Right lobe of liver (tissue), 6 donors: Measurements from ENCODE around the gene SPRR2G. TPM values are rescaled to one million over a fixed set of nuclear protein-coding genes. Genes with fewer than 3 reads are reported as not detected.

Source experiments
- ATAC-seq, 4 donors: fragments of 200-7000 bp; cut with Tn5 transposase; one replicate each; pipeline ENCODE4 v1.9.1; 2020; ENCODE audit warnings: mild to moderate bottlenecking in 4 of 4, moderate library complexity in 4 of 4
- DNase-seq, 3 donors: peaks; one replicate each; pipeline ENCODE4 v3.0.0-alpha.2; 2020
- H3K27ac ChIP-seq, 3 donors: fragments of 200-600 bp; one replicate each; pipeline ENCODE4 v1.8.0; 2022
- H3K27me3 ChIP-seq, 2 donors: fragments of 200-600 bp; one replicate each; pipeline ENCODE4 v1.8.0; 2022
- H3K36me3 ChIP-seq, 4 donors: fragments of 200-600 bp; sonication (generic) in 1 of 4; one replicate each; pipeline versions ENCODE4 v1.5.1 to v1.8.0; 2017 to 2022; ENCODE audit warnings: control low read depth in 1 of 4
- H3K4me1 ChIP-seq, 4 donors: fragments of 200-600 bp; sonication (generic) in 1 of 4; one replicate each; pipeline versions ENCODE4 v1.5.1 to v1.8.0; 2017 to 2022; ENCODE audit warnings: control low read depth in 1 of 4
- H3K4me3 ChIP-seq, 3 donors: fragments of 200-600 bp; one replicate each; pipeline ENCODE4 v1.8.0; 2022
- H3K9me3 ChIP-seq, 4 donors: fragments of 200-600 bp; sonication (generic) in 1 of 4; one replicate each; pipeline versions ENCODE4 v1.5.1 to v1.8.0; 2017 to 2022; ENCODE audit warnings: control low read depth in 1 of 4
- POLR2A ChIP-seq: fragments of 450-650 bp; IDR thresholded peaks from one replicate; pipeline ENCODE4 v1.6.1; 2017; ENCODE audit warnings: antibody characterized with exemption, mild to moderate bottlenecking
- WGBS: methylation state at CpG from one replicate; pipeline ENCODE4 v1.1.6; 2018; ENCODE audit warnings: low coverage, low lambda C conversion rate; ENCODE audit not compliant: insufficient coverage; ENCODE audit errors: missing lambda C conversion rate; 5-methylcytosine and 5-hydroxymethylcytosine counted together
- intact Hi-C, 2 donors: fragments of 100-400 bp; cut with DNase I; formaldehyde crosslinking; loops; one replicate each; pipeline versions ENCODE4 v1.11.2 to v1.14.1; 2022
- small RNA-seq, 2 experiments: library from RNA; depleted of rRNA; stranded (forward); fragments of <200 nt; gene quantifications; one replicate each; pipeline ENCODE3, GENCODE V24; 2016
- total RNA-seq, 6 experiments: library from RNA; depleted of rRNA in 2 of 6; stranded (reverse); fragments of >200 nt in 2 of 6; fragmentation: NEBNext Ultra II Directional in 3 of 6; extraction: Animal tissue kit (Norgen Biotek cat#: 25700) in 3 of 6; gene quantifications; one replicate each; pipeline versions ENCODE4 v1.1.0 to v1.2.4, GENCODE V29; 2016 to 2023
- TF ChIP-seq, protein P1 (sequence below), 4 donors: fragments of 200-600 bp in 3 of 4; fragments of 450-650 bp in 1 of 4; IDR thresholded peaks; one replicate each; pipeline versions ENCODE4 v1.5.1 to v1.8.0; 2016 to 2022; ENCODE audit warnings: antibody characterized with exemption in 4 of 4, mild to moderate bottlenecking in 2 of 4
- donor health status: DM: no; HTN: yes; CAD: no.
- donor health status: DM: no; HTN: no; CAD: no.
- donor health status: DM: no; HTN: no; CAD: no.
- donor health status: DM: no; HTN: yes; CAD: no.
- donor health status: DM: no; HTN: yes; CAD: no.

Gene SPRR2G
- total RNA-seq, 6 experiments from 2014 or later, result not detected

DNA sequence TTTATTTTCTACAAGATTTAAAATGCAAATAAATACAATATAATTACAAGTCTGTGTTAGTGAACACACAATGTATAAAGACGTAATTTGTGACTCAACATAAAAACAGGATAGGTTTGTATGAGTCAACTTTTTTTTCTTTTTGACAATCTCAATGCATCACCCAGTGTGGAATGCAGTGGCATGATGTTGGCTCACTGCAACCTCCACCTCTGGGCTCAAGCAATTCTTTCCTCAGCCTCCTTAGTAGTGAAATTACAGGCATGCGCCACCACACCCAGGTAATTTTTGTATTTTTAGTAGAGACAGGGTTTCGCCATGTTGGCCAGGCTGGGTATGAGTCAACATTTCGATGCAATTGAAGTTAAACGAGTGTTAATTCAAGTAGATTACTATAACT lies 50.4 kb downstream of the SPRR2G start:
- intact Hi-C loops, result no loop called here
- 71% methylated on average over 5 of the region's 5 CpGs for WGBS
- H3K4me3 ChIP-seq, result no peak overlapping the region

More for the DNA sequence above, 50.4 kb downstream of the SPRR2G start:
- Histone ChIP-seq H3K9me3 (no peaks in the 10 kb centered on the region), H3K4me1 (no peaks in the 10 kb centered on the region), H3K27me3 (no peaks in the 10 kb centered on the region), H3K27ac (no peak overlapping the region), H3K36me3 (no peaks in the 10 kb centered on the region)
- TF ChIP-seq POLR2A, result no peak
- TF ChIP-seq, protein P1, sequence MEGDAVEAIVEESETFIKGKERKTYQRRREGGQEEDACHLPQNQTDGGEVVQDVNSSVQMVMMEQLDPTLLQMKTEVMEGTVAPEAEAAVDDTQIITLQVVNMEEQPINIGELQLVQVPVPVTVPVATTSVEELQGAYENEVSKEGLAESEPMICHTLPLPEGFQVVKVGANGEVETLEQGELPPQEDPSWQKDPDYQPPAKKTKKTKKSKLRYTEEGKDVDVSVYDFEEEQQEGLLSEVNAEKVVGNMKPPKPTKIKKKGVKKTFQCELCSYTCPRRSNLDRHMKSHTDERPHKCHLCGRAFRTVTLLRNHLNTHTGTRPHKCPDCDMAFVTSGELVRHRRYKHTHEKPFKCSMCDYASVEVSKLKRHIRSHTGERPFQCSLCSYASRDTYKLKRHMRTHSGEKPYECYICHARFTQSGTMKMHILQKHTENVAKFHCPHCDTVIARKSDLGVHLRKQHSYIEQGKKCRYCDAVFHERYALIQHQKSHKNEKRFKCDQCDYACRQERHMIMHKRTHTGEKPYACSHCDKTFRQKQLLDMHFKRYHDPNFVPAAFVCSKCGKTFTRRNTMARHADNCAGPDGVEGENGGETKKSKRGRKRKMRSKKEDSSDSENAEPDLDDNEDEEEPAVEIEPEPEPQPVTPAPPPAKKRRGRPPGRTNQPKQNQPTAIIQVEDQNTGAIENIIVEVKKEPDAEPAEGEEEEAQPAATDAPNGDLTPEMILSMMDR (IDR thresholded peaks at IDR 0.05), result no peak
- no peak for ATAC-seq
- DNase-seq, result no peak

Small RNA genes lying within 50 kb of the gene (small RNA-seq; reads per million reads assigned to genes)
- 0 reads per million in 2 experiments for gene SPRR2C

Other genes with a start within 250 kb of the SPRR2G start
- gene IVL, start 242.3 kb downstream of the SPRR2G start, total RNA-seq, result not detected
- not detected for gene SPRR5, start 203.7 kb downstream of the SPRR2G start, total RNA-seq
- gene SPRR4, start 180.2 kb downstream of the SPRR2G start, total RNA-seq, result not detected
- gene SPRR1A, start 166.8 kb downstream of the SPRR2G start, total RNA-seq, result not detected
- gene SPRR3, start 149.1 kb downstream of the SPRR2G start, total RNA-seq, result under 1 TPM in 1 of 6 experiments, not detected in 5; 0.31 TPM
- gene SPRR1B, start 119.7 kb downstream of the SPRR2G start, total RNA-seq, result not detected
- not detected for gene SPRR2D, start 109.8 kb downstream of the SPRR2G start, total RNA-seq
- gene SPRR2A, start 93.4 kb downstream of the SPRR2G start, total RNA-seq, result under 1 TPM in 1 of 6 experiments, not detected in 5; 0.40 TPM
- not detected for gene SPRR2B, start 79.3 kb downstream of the SPRR2G start, total RNA-seq
- not detected for gene SPRR2E, start 56.4 kb downstream of the SPRR2G start, total RNA-seq
- not detected for gene SPRR2F, start 37.4 kb downstream of the SPRR2G start, total RNA-seq
- gene LELP1, start 52.5 kb upstream of the SPRR2G start, total RNA-seq, result not detected
- gene PRR9, start 66.7 kb upstream of the SPRR2G start, total RNA-seq, result not detected
- gene LORICRIN, start 108.8 kb upstream of the SPRR2G start, total RNA-seq, result not detected
- not detected for gene PGLYRP3, start 162.1 kb upstream of the SPRR2G start, total RNA-seq
- gene PGLYRP4, start 198.0 kb upstream of the SPRR2G start, total RNA-seq, result not detected
- 10 to 100 TPM; 34.3 to 96.8 (median 64.5) TPM for gene S100A9, start 207.0 kb upstream of the SPRR2G start, total RNA-seq
- 1 to 10 TPM; 1.5 to 3.8 (median 3.0) TPM for gene S100A12, start 224.7 kb upstream of the SPRR2G start, total RNA-seq
- 10 to 100 TPM; 16.0 to 47.4 (median 30.0) TPM for gene S100A8, start 240.2 kb upstream of the SPRR2G start, total RNA-seq